GM12874 (cell line): ENCODE measurements around the gene SLC5A5.

Source experiments
- TF ChIP-seq, protein P1 (sequence below): IDR thresholded peaks from 2 replicates; pipeline ENCODE4 v1.5.1; 2011; ENCODE audit warnings: low read depth, mild to moderate bottlenecking, control low read depth, low read length, moderate library complexity; ENCODE audit not compliant: insufficient read depth

The SLC5A5 gene

DNA sequence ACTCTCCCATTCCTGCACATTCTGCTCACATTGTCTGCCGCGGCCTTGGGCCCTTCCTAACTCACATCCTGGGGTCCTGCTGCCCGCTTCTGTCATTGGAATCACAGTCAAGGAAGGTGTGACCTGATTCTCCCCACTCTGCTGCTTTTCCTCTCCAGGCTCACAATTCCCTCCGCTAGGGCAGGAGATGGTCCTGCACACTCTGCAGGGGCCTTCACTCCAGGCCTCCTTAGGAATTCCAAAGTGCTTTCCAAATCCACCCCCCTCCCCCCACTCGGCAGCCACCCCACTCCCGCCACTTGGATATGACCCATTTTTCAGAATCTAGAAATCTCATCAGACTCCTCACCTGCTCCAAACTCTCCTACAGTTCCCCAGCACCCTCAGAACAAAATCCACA, 3.1 kb upstream of the SLC5A5 start:
- TF ChIP-seq, protein P1, sequence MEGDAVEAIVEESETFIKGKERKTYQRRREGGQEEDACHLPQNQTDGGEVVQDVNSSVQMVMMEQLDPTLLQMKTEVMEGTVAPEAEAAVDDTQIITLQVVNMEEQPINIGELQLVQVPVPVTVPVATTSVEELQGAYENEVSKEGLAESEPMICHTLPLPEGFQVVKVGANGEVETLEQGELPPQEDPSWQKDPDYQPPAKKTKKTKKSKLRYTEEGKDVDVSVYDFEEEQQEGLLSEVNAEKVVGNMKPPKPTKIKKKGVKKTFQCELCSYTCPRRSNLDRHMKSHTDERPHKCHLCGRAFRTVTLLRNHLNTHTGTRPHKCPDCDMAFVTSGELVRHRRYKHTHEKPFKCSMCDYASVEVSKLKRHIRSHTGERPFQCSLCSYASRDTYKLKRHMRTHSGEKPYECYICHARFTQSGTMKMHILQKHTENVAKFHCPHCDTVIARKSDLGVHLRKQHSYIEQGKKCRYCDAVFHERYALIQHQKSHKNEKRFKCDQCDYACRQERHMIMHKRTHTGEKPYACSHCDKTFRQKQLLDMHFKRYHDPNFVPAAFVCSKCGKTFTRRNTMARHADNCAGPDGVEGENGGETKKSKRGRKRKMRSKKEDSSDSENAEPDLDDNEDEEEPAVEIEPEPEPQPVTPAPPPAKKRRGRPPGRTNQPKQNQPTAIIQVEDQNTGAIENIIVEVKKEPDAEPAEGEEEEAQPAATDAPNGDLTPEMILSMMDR: no peak

GRCh38 chr19:17869114-17869608, 2.6 kb upstream of the SLC5A5 start:
- TF ChIP-seq, protein P1: no peak

DNA sequence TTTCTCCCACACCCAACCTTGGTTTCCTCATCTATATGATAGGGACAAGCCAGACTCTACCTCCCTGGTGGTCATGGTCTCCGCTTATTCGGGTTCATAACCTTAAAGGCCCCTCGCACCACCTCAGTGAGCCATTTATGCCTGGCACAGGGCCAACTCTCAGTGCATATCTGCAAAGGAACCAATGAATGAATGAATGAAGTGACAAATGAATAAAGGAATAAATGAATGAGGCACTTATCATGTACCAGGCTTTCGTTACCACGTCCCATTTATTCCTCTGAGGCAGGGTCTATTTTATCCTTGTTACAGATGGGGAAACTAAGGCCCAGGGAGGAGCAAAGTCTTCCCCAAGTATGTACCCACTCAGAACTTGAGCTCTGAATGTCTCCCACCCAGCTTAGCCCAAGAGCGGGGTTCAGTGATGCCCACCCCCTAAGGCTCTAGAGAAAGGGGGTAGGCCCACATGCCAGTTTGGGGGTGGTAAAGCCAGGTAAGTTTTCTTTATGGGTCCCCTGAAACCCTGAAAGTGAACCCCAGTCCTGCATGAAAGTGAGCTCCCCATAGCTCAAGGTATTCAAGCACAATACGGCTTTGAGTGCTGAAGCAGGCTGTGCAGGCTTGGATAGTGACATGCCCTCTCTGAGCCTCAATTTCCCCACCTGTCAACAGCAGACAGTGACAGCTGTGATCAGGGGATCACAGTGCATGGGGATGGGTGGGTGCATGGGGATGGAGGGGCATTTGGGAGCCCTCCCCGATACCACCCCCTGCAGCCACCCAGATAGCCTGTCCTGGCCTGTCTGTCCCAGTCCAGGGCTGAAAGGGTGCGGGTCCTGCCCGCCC, 490 bp upstream of the SLC5A5 start:
- TF ChIP-seq, protein P1: no peak

DNA sequence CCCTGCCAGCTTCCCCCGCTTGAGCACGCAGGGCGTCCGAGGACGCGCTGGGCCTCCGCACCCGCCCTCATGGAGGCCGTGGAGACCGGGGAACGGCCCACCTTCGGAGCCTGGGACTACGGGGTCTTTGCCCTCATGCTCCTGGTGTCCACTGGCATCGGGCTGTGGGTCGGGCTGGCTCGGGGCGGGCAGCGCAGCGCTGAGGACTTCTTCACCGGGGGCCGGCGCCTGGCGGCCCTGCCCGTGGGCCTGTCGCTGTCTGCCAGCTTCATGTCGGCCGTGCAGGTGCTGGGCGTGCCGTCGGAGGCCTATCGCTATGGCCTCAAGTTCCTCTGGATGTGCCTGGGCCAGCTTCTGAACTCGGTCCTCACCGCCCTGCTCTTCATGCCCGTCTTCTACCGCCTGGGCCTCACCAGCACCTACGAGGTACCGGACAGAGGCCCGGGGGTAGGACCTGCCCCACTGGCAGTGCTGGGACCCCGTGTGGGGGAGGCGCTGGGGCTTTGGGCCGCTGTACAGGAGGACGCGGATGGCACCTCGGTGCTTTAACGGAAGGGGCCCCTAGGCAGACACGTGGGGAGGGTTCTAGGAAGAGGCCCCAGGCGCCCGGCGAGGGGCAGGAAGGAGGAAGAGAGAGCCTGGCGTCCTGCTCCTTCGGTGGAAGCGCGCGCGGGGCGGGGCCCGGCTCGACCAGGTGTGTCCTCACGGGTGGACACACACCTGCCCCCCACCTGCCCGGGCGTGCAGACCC, 681 bp downstream of the SLC5A5 start:
- TF ChIP-seq, protein P1: no peak

DNA sequence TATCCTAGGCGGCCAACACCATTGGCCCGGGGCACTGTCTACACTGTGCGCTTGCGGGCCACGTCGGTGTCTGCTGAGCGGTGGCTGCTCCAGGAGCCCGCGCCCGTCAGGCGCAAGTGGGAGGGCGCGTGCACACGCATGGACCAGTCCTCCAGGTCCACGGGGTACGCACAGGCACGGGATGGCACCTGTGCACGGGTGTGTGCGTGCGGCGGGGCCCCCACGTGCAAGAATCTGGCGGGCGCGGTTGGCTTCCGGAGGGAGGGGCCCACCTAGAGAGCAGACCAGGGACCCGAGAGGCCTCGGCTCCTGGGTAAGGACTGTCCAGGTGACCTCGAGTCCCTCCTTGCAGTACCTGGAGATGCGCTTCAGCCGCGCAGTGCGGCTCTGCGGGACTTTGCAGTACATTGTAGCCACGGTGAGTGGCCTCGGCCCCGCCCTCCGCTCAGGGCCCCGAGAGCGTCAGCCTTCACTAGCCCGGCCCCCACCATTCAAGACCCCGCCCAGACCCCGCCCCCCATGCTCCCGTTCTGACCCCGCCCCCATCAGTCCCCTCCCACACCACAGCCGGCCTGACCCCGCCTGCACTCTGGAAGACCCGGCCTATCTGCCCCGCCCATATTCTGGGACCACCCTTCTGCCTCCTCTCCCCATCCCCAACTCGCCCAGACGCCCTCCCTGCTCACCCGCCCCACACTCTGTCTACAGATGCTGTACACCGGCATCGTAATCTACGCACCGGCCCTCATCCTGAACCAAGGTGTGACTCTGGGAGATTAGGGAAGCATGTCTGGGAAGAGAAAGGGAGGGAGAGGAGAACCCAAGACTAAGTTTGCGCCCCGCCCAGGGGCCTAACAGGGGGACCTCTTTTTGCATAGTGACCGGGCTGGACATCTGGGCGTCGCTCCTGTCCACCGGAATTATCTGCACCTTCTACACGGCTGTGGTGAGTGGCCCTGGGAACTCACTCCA, 2.3 kb downstream of the SLC5A5 start:
- TF ChIP-seq, protein P1: no peak

GRCh38 chr19:17874758-17875135, 3.0 kb downstream of the SLC5A5 start:
- TF ChIP-seq, protein P1: no peak
